ENCODE results near the gene ASB13. TPM values are rescaled to one million over a fixed set of nuclear protein-coding genes. Genes with fewer than 3 reads are reported as not detected.

ASB13 gene
- polyA plus RNA-seq, 1 donor from 2014 or later, result 5.6 TPM

DNA sequence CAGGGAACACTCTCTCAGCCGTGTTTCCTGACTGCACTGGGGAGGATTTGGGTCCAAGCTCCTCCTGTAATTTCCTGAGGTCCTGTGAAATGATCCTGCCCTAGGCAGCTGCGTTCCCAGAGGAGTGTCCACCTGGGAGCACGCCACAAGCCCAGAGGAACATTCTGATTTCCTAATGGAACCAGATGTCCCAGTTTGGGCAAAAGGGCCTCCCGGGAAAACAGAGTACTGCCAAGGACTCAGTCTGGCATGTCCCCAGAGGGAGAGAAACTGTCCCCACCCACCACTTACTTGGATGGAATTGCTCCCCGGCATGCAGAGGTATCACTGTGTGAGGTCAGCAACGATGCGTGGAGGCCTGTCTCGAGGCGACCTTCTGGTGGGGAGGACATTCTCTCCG is 34.5 kb downstream of the ASB13 start:
- no peaks in the 10 kb centered on the region for H3K36me3 ChIP-seq (ENCODE audit: insufficient read depth, low read length)
- no peak overlapping the region for H3K4me3 ChIP-seq (ENCODE audit: low read length)
- H2AFZ ChIP-seq (ENCODE audit: low read depth, low read length), result no peak overlapping the region
- H3F3A ChIP-seq (ENCODE audit: insufficient read depth, low read length, poor library complexity, severe bottlenecking), result no peaks in the 10 kb centered on the region
- no peaks in the 10 kb centered on the region for H3K9me3 ChIP-seq (ENCODE audit: low read length)
- H3K79me2 ChIP-seq (replicated peaks; ENCODE audit: insufficient read depth, low read length), result no peaks in the 10 kb centered on the region
- H3K9ac ChIP-seq (ENCODE audit: low read length), result no peak overlapping the region
- TF ChIP-seq POLR2AphosphoS5 (IDR thresholded peaks at IDR 0.05) (no peak), EP300 (conservative IDR thresholded peaks at IDR 0.05; ENCODE audit: poor library complexity, severe bottlenecking) (no peak), MXI1 (conservative IDR thresholded peaks at IDR 0.05; ENCODE audit: poor library complexity, severe bottlenecking) (no peak), EZH2 (IDR thresholded peaks at IDR 0.05; ENCODE audit: borderline replicate concordance, insufficient read depth, low read length, poor library complexity, severe bottlenecking) (no peak)
- TF ChIP-seq, protein P1, sequence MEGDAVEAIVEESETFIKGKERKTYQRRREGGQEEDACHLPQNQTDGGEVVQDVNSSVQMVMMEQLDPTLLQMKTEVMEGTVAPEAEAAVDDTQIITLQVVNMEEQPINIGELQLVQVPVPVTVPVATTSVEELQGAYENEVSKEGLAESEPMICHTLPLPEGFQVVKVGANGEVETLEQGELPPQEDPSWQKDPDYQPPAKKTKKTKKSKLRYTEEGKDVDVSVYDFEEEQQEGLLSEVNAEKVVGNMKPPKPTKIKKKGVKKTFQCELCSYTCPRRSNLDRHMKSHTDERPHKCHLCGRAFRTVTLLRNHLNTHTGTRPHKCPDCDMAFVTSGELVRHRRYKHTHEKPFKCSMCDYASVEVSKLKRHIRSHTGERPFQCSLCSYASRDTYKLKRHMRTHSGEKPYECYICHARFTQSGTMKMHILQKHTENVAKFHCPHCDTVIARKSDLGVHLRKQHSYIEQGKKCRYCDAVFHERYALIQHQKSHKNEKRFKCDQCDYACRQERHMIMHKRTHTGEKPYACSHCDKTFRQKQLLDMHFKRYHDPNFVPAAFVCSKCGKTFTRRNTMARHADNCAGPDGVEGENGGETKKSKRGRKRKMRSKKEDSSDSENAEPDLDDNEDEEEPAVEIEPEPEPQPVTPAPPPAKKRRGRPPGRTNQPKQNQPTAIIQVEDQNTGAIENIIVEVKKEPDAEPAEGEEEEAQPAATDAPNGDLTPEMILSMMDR (IDR thresholded peaks at IDR 0.05; ENCODE audit: poor library complexity, severe bottlenecking), result no peak
- H3K4me2 ChIP-seq (ENCODE audit: low read length), result no peak overlapping the region
- H3K27ac ChIP-seq (ENCODE audit: low read length), result no peak overlapping the region
- no peaks in the 10 kb centered on the region for H3K27me3 ChIP-seq (ENCODE audit: insufficient read depth, low read depth, low read length)
- no peaks in the 10 kb centered on the region for H3K9me2 ChIP-seq (ENCODE audit: insufficient read depth, low read length)
- H4K20me1 ChIP-seq (ENCODE audit: insufficient read depth), result no peaks in the 10 kb centered on the region

DNA sequence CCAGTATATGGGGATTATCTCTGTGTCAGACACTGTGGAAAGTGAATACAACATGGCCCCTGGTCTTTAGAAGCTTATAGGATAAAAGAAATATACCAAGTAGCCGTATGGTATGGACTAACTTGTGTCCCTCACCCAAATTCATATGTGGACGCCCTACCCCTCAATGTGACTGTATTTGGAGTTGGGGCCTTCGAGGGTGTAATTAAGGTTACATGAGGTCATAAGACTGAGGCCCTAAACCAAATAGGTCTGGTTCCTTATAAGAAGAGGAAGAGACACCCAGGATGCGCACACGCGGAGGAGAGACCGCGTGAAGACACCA is 36.3 kb downstream of the ASB13 start:
- Histone ChIP-seq H3F3A (ENCODE audit: insufficient read depth, low read length, poor library complexity, severe bottlenecking) (no peaks in the 10 kb centered on the region), H3K9me2 (ENCODE audit: insufficient read depth, low read length) (no peaks in the 10 kb centered on the region), H3K9me3 (ENCODE audit: low read length) (no peaks in the 10 kb centered on the region), H4K20me1 (ENCODE audit: insufficient read depth) (no peaks in the 10 kb centered on the region), H3K4me2 (ENCODE audit: low read length) (no peak overlapping the region), H3K36me3 (ENCODE audit: insufficient read depth, low read length) (no peaks in the 10 kb centered on the region), H3K4me3 (ENCODE audit: low read length) (no peak overlapping the region), H3K9ac (ENCODE audit: low read length) (no peak overlapping the region), H3K27me3 (ENCODE audit: insufficient read depth, low read depth, low read length) (no peaks in the 10 kb centered on the region), H3K79me2 (replicated peaks; ENCODE audit: insufficient read depth, low read length) (no peaks in the 10 kb centered on the region), H2AFZ (ENCODE audit: low read depth, low read length) (no peak overlapping the region), H3K27ac (ENCODE audit: low read length) (no peak overlapping the region)
- no peak for TF ChIP-seq RAD21 (conservative IDR thresholded peaks at IDR 0.05)
- TF ChIP-seq POLR2AphosphoS5 (IDR thresholded peaks at IDR 0.05), result no peak
- TF ChIP-seq, protein P2, sequence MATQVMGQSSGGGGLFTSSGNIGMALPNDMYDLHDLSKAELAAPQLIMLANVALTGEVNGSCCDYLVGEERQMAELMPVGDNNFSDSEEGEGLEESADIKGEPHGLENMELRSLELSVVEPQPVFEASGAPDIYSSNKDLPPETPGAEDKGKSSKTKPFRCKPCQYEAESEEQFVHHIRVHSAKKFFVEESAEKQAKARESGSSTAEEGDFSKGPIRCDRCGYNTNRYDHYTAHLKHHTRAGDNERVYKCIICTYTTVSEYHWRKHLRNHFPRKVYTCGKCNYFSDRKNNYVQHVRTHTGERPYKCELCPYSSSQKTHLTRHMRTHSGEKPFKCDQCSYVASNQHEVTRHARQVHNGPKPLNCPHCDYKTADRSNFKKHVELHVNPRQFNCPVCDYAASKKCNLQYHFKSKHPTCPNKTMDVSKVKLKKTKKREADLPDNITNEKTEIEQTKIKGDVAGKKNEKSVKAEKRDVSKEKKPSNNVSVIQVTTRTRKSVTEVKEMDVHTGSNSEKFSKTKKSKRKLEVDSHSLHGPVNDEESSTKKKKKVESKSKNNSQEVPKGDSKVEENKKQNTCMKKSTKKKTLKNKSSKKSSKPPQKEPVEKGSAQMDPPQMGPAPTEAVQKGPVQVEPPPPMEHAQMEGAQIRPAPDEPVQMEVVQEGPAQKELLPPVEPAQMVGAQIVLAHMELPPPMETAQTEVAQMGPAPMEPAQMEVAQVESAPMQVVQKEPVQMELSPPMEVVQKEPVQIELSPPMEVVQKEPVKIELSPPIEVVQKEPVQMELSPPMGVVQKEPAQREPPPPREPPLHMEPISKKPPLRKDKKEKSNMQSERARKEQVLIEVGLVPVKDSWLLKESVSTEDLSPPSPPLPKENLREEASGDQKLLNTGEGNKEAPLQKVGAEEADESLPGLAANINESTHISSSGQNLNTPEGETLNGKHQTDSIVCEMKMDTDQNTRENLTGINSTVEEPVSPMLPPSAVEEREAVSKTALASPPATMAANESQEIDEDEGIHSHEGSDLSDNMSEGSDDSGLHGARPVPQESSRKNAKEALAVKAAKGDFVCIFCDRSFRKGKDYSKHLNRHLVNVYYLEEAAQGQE (IDR thresholded peaks at IDR 0.05; ENCODE audit: borderline replicate concordance), result no peak

DNA sequence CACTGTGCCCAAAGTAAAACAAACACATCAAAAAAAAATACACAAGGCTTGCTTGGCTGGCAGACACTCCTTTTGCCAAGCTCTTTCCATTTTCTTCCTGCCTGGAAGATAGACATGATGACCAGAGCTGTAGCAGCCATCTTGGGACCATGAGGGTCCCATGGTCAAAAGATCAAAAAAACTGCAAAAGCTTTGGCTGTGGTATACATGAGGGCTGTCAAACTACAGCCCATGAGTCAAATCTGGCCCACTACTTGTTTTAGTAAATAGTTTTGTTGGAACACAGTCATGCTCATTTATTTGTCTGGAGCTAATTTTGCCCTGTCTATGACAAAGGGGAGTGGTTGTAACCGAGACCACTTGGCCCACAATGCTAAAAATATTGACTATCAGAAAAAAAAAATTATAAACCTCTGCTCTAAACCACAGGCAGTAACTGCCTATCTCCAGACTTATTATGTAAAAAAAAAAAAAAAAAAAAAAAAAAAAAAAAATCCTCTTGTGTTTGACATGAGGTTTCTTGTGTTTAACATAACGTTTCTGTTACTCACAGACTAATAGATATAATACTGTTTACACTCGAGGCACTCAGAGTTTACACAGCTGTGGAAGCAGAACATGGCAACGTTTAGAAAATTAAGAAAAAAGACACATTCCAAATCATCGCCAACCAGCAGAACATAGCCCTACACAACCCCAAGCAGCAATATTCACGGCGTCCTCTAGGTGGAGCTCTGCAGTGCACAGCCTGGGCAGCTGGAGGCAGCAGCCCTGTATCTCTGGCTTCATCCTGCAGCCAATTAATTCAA is 36.9 kb downstream of the ASB13 start:
- Histone ChIP-seq H3K79me2 (replicated peaks; ENCODE audit: insufficient read depth, low read length) (no peaks in the 10 kb centered on the region), H3F3A (ENCODE audit: insufficient read depth, low read length, poor library complexity, severe bottlenecking) (no peaks in the 10 kb centered on the region), H3K9me3 (ENCODE audit: low read length) (no peaks in the 10 kb centered on the region), H3K9me2 (ENCODE audit: insufficient read depth, low read length) (no peaks in the 10 kb centered on the region), H3K27me3 (ENCODE audit: insufficient read depth, low read depth, low read length) (no peaks in the 10 kb centered on the region), H2AFZ (ENCODE audit: low read depth, low read length) (no peak overlapping the region), H3K27ac (ENCODE audit: low read length) (no peak overlapping the region), H3K9ac (ENCODE audit: low read length) (no peak overlapping the region), H3K4me3 (ENCODE audit: low read length) (no peak overlapping the region), H3K4me2 (ENCODE audit: low read length) (no peak overlapping the region), H4K20me1 (ENCODE audit: insufficient read depth) (no peaks in the 10 kb centered on the region), H3K36me3 (ENCODE audit: insufficient read depth, low read length) (no peaks in the 10 kb centered on the region)
- TF ChIP-seq SMC3 (conservative IDR thresholded peaks at IDR 0.05; ENCODE audit: poor library complexity) (no peak), RAD21 (conservative IDR thresholded peaks at IDR 0.05) (no peak)
- TF ChIP-seq, protein P2 (IDR thresholded peaks at IDR 0.05; ENCODE audit: borderline replicate concordance), result no peak
- TF ChIP-seq, protein P1 (IDR thresholded peaks at IDR 0.05; ENCODE audit: poor library complexity, severe bottlenecking), result peak; percentile 46
